ENCODE results near the gene MAN1C1. TPM values are rescaled to one million over a fixed set of nuclear protein-coding genes. Genes with fewer than 3 reads are reported as not detected.
A peak's percentile ranks its signal among the peaks of the same experiment; 100 is the strongest.

Gene MAN1C1
- total RNA-seq, 1 experiment from 2014 or later, result 73.9 TPM

DNA sequence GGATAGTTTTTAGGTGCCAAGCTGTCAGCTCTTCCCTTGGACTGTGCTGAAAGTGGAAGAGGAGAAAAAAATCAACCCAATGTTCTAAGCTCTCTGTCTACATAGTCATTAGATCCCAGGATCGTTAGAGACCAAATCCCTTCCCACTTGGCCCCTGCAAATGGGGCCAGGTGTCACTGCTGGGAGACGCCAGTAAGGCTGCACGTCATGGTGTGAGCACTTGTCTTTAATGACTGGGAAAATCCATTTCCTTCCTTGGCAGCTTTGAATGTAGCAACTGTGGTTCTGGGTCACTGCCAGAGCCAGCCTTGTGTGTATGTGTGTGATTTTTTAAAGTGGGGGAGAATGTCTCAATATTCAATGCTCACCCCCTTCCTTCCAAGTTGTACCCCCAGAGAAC, 59.9 kb downstream of the MAN1C1 start:
- Histone ChIP-seq H3K4me1 (peaks cover 44% of the 10 kb centered on the region), H3K36me3 (peaks cover 7% of the 10 kb centered on the region), H3K27me3 (no peaks in the 10 kb centered on the region), H3K9me3 (replicated peaks) (no peaks in the 10 kb centered on the region), H3K4me3 (no peak overlapping the region), H3K27ac (peak overlapping the region; percentile 90)
- peak; percentile 88 to 95 for DNase-seq

DNA sequence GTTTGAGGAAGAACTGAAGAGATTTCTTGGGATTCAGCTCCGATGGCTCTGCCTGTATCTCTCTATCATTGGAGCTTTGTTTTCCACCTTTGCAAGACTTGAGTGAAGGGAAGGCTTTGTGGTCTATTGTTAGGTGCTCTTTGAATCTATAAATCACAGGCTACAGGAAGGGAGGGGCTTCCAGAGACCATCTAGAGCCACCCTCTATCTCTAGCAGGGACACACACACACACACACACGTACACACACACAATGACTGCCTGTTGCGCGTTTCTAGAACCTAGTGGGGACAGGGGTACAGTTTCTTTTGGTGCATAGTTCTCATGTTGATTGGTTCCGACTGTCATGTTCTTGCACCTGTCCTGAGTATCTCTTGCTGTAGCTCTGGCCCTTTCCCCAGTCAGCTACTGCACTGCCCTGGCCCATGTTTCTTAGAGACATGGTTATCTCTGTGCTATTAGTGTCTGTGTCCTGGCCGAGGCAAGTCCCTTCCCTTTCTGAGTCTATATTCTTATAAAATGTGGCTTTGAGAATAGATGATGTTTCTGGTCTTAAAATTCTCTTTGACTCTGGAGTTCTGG, 60.7 kb downstream of the MAN1C1 start:
- Histone ChIP-seq H3K4me1 (peaks cover 44% of the 10 kb centered on the region), H3K27ac (peak overlapping the region; percentile 90), H3K36me3 (peaks cover 7% of the 10 kb centered on the region), H3K9me3 (replicated peaks) (no peaks in the 10 kb centered on the region), H3K27me3 (no peaks in the 10 kb centered on the region), H3K4me3 (no peak overlapping the region)
- peak; percentile 28 to 66 for DNase-seq

DNA sequence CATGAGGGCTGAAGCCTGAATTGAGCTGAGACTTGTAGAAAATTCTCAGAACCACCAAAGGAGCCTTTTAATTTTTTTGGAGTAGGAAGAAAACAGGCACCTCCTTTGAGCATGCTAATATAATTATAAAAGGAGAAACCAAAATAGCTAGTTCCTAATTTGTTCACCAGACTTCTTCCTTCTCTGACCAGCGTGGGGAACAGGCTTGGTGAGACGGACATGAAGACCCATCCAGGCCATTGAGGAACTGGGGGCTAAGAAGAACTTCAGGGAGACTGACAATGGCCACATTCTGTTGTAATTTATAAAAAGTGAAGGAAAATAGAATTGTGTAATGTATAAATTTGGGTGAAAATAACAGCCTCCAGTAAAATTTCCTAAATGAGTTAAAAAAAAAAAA, 62.6 kb downstream of the MAN1C1 start:
- H3K4me1 ChIP-seq, result peaks cover 54% of the 10 kb centered on the region
- H3K27me3 ChIP-seq, result no peaks in the 10 kb centered on the region
- no peak overlapping the region for H3K4me3 ChIP-seq
- no peak for DNase-seq
- no peak overlapping the region for H3K27ac ChIP-seq
- H3K9me3 ChIP-seq (replicated peaks), result no peaks in the 10 kb centered on the region
- peaks cover 2% of the 10 kb centered on the region for H3K36me3 ChIP-seq

DNA sequence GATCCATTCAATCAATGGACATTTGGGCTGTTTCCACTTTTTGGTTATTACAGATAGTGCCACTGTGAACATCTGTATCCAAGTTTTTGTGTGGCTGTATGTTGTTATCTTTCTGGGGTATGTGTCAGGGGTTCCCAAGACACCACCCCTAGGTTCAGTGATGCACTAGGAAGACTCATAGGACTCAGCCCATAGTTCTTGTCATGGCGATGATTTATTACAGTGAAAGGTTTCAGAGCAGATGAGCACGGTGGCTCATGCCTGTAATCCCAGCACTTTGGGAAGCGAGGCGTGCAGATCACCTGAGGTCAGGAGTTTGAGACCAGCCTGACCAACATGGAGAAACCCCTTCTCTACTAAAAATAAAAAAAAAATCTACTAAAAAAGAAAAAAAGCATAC, 64.1 kb downstream of the MAN1C1 start:
- no peak overlapping the region for H3K27ac ChIP-seq
- H3K4me1 ChIP-seq, result peaks cover 42% of the 10 kb centered on the region
- no peaks in the 10 kb centered on the region for H3K27me3 ChIP-seq
- DNase-seq, result no peak
- peaks cover 2% of the 10 kb centered on the region for H3K36me3 ChIP-seq
- H3K9me3 ChIP-seq (replicated peaks), result no peaks in the 10 kb centered on the region
- no peak overlapping the region for H3K4me3 ChIP-seq

DNA sequence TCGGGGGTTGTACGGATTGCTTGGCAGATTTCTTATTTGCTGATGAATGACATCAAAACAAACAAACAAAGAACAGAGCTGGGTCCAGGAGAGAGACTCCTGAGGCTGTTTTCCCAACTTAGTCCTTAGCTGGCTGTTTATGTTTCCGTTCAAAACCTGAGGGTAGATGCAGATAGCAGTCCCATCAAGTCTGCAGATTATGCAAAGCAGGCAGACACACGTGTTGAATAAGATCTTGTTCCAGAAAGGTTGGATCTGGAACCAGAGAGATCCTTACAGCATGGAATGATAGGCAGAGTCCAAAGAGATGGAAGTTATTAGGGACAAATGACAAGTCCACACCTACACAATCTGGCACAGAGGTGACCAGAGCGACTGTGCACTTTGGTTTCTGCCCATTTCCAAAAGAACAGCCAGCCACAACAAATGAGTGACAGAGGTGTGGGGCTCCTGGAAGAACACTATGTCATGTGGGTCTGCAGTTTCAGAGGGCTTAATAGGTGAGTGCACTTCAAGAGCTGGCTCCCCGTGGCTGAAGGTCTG, 65.5 kb downstream of the MAN1C1 start:
- no peaks in the 10 kb centered on the region for H3K27me3 ChIP-seq

DNA sequence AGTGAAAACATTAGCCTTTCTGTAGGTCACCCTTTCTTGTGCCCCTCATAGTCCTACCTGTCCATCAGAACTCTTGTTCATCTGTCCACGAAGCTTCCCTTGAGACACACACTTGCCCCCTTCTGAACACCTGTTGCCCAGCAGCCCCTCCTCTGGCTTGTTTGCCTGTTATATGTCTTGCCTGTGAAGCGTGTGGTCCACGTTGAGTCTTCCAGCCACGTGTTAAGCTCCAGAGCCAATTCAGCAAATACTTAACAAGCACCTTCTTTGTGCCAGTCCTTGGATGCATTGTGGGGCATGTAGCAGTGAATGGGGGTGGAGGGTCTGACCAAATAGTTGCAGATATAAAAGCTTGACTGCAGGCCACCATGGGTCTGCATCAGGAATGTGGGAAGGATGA, 66.6 kb downstream of the MAN1C1 start:
- Histone ChIP-seq H3K4me3 (no peak overlapping the region), H3K9me3 (replicated peaks) (no peaks in the 10 kb centered on the region), H3K36me3 (peaks cover 11% of the 10 kb centered on the region; the same call in 1 of the 2 replicates), H3K27ac (peak overlapping the region; percentile 49; the same call in 1 of the 2 replicates), H3K4me1 (peaks cover 23% of the 10 kb centered on the region), H3K27me3 (no peaks in the 10 kb centered on the region)
- peak; percentile 69 to 84 for DNase-seq

More for the DNA sequence above, 65.5 kb downstream of the MAN1C1 start:
- H3K9me3 ChIP-seq (replicated peaks), result no peaks in the 10 kb centered on the region
- no peak for DNase-seq
- H3K27ac ChIP-seq, result no peak overlapping the region
- no peak overlapping the region for H3K4me3 ChIP-seq
- H3K4me1 ChIP-seq, result peaks cover 28% of the 10 kb centered on the region
- H3K36me3 ChIP-seq, result peaks cover 11% of the 10 kb centered on the region

DNA sequence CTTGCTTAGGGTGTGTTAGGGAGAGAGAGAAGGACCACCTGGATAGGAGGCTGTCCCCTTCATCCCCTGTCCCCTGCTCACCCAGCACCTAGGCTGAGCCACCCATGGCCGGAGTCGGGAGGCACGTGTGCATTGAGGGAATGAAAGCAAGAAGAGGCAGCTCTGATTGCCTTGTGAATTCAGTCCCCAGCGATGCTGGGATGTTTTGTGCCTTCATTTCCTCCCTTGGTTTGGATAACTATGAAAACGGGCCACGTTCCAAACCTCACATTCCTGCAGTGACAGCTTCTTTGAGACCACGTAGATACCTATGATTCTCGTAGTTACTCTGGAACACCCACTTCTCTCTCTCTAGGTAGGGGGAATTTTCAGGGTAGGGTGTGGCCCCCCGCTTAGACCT, 67.1 kb downstream of the MAN1C1 start:
- H3K4me1 ChIP-seq, result peaks cover 26% of the 10 kb centered on the region
- peak overlapping the region; percentile 49; the same call in 1 of the 2 replicates for H3K27ac ChIP-seq
- H3K27me3 ChIP-seq, result no peaks in the 10 kb centered on the region
- peak; percentile 34 to 50 for DNase-seq
- H3K9me3 ChIP-seq (replicated peaks), result no peaks in the 10 kb centered on the region
- H3K36me3 ChIP-seq, result peaks cover 10% of the 10 kb centered on the region; the same call in 1 of the 2 replicates
- no peak overlapping the region for H3K4me3 ChIP-seq

DNA sequence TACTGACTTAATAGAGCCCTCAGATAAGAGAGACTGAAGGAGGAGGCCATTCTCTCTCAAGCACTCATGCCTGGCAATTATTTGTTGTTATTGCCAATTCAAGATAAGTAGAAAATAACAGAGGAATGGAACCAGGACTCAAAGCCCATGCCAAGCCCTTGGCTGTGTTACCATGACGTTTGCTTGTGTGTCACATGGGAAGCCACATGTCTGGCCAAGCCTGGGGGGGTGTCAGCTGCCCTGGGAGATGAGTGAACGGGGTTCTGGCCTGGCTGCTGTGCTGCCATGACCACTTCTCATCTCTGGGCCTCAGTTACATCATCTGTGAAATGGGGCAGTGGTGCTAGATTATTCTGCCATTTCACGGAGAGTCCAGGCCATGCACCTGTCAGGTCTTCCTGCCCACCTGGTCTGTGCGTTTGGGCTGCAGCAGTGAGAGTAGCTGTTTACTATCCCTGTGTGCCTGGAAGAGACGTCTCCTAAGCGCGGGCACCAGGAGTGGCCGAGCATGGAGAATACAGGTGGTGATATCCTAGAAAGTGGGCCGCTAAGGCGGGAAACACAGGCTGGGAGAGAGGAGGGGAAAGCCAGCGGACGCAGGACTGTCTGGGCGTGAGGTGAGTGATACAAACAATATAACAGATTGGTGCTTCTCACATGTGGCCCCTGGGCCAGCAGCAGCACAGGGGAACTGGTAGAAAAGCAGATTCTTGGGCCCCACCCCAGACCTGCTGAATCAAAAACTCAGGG, 67.8 kb downstream of the MAN1C1 start:
- no peak for DNase-seq
- H3K27me3 ChIP-seq, result no peaks in the 10 kb centered on the region
- no peaks in the 10 kb centered on the region for H3K9me3 ChIP-seq (replicated peaks)
- H3K4me1 ChIP-seq, result peaks cover 26% of the 10 kb centered on the region
- H3K27ac ChIP-seq, result no peak overlapping the region
- peaks cover 8% of the 10 kb centered on the region; the same call in 1 of the 2 replicates for H3K36me3 ChIP-seq
- H3K4me3 ChIP-seq, result no peak overlapping the region

DNA sequence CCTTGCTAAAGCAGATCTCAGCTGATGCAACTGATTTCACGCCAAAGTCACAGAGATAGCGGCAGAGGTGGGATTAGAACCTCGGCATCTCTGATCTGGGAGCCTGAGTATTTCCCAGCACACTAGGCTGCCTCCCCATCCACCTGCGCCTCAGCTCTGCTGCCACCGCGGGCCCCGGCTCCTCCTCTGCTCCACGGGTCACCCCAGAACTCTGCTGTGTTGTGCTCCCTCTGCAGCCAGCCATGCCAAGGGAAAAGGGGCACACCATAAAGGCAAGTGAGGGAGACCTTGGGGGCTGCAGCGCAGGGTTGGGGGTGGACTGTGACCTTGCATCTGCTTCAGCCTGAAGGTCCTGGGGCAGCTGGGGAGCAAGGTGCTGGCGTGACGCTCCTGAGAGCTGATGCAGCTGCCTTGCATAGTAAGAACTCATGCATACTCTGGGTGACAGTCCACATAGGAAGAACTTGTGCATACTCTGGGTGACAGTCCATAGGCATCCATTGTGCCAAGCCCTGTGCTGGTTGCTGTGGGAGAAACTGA, 68.7 kb downstream of the MAN1C1 start:
- no peak for DNase-seq
- Histone ChIP-seq H3K27ac (no peak overlapping the region), H3K4me1 (peaks cover 26% of the 10 kb centered on the region), H3K27me3 (no peaks in the 10 kb centered on the region), H3K9me3 (replicated peaks) (no peaks in the 10 kb centered on the region), H3K4me3 (no peak overlapping the region), H3K36me3 (peaks cover 8% of the 10 kb centered on the region; the same call in 1 of the 2 replicates)

DNA sequence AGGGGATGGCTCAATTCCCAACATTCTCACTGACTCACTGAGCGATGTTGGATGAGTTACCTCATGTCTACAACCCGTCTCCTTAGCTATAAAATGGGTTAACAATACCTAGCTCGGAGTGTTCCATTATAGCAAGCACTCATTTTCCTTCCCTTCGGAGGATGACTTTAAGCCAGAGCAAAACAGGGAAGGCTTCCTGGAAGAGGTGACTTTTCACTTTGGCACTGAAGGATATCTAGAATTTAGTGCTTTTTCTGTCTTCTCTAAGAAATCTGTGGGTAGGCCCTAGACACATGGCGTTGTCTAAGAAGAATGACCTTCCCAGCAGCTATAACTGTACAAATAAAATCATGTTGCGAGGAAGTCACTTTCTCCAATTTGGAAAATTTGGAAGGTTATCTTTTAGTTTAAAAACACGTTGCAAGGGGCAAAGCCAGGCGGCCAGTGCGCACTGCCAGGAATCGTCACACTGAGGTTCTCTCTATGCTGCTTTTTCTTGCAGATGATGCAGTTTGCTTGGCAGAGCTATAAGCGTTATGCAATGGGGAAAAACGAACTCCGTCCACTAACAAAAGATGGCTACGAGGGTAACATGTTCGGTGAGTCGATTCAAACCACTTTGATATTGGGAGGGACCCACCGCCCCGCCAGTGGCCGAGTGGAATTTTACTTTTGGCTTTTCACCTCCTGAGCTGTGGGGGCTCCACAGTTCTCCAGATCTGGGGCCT, 69.5 kb downstream of the MAN1C1 start:
- peaks cover 26% of the 10 kb centered on the region for H3K4me1 ChIP-seq
- no peaks in the 10 kb centered on the region for H3K27me3 ChIP-seq
- no peak for DNase-seq
- H3K4me3 ChIP-seq, result no peak overlapping the region
- no peaks in the 10 kb centered on the region for H3K9me3 ChIP-seq (replicated peaks)
- peaks cover 8% of the 10 kb centered on the region; the same call in 1 of the 2 replicates for H3K36me3 ChIP-seq
- no peak overlapping the region for H3K27ac ChIP-seq

DNA sequence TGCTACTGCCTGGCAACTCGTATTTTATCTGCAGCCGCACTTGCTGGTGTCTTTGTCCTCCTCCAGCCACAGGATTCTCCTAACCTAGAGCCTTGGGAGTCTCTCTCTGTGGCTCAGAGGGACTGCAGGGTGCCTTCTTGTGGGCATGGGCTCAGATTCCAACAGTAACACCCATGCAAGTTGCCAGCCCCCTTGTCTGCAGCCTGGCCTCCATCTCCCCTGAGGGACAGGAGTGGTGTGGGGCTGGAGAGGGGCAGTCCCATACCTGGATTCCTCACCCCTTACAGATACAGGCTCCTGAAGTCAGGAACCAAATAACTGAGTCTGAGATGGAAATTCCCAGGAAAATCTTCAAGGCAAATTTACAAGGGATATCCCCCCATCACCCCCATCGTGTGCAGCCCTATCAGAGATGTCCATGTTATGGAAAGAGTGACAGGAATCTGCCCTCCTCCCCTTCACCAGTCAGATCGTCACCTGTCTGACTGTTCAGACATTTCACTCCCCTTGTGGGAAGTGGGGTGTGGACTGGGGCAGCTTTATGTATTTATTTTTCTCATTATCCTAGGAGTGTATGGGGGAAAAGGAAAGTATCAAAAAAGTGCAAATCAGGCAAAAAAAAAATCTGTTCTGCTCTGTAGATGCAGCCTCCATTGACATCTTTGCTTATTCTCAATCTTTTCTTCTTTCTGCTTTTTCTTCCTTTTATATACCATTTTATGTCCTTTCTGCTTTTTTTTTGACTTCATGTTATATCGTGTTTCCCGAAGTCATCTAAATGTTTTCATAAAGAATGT, 70.8 kb downstream of the MAN1C1 start:
- no peaks in the 10 kb centered on the region for H3K27me3 ChIP-seq
- H3K4me1 ChIP-seq, result peaks cover 24% of the 10 kb centered on the region
- peaks cover 8% of the 10 kb centered on the region; the same call in 1 of the 2 replicates for H3K36me3 ChIP-seq
- H3K9me3 ChIP-seq (replicated peaks), result no peaks in the 10 kb centered on the region
- H3K27ac ChIP-seq, result no peak overlapping the region
- no peak for DNase-seq
- H3K4me3 ChIP-seq, result no peak overlapping the region

DNA sequence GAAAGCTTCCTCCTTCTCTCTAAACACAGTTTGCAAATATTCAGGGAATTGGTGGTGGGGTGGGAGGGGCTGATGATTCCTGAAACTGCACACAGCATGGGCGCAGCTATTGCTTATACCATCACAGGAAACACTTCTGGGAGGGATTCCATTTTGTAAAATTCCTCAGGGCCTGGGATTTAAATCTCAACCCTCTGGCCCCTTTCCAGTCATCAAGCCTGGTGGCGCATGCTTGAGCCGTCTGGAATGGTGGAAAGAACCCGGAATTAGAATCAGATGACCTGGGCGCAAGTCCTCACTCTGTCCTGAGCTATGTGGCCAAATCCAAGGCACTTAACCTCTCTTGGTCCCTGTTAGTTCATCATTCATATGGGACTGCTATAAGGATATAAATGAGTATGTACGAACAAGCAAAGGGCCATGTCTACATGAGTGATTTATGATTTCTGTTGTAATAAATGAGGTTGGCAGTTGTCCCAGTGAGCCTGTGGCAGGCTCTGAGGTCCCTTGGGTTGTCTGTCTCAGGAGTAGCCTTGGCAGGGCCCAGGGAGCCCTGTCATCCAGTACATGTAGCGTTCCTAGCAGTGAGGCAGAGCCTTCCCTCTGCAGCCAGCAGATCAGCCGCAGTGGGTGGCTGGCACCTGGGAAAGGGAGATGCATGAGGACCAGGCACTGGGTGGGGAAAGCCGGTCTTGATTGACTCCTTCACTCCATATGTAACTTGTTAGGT, 72.0 kb downstream of the MAN1C1 start:
- DNase-seq, result no peak
- no peak overlapping the region for H3K27ac ChIP-seq

DNA sequence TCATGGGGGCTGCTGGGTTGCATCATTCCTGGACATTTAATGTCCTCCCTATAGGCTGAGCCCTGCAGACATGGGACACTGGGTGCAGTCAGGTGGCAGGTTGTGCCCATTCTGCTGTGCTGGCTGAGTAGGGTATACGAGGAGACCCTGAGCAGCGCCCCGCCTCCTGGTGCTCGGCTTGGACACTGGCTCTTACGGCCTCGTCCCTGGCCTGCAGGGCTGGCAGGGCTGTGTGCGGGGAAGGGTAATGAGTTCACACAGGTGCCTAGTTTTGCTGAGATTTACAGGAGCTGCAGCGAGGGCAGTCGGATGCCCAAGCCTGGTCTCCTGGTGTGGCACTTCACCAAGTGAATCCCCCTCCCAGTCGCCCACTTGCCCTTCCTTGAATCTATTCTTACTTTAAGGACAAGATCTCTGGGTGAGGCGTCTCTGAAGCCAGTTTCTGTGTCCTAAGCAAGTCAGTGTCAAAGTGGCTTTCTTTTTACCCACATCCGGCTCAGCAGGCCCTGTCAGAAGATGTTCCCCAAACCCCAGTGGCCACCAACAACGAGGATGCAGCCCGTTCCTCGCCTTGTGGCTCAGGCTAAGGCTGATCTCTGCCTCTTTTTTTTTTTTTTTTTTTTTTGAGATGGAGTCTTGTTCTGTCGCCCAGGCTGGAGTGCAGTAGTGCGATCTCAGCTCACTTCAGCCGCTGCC, 73.2 kb downstream of the MAN1C1 start:
- H3K27ac ChIP-seq, result no peak overlapping the region
- no peaks in the 10 kb centered on the region for H3K27me3 ChIP-seq
- H3K4me1 ChIP-seq, result peaks cover 8% of the 10 kb centered on the region; the same call in 1 of the 2 replicates
- H3K36me3 ChIP-seq, result peaks cover 8% of the 10 kb centered on the region; the same call in 1 of the 2 replicates
- H3K9me3 ChIP-seq (replicated peaks), result no peaks in the 10 kb centered on the region
- H3K4me3 ChIP-seq, result no peak overlapping the region
- DNase-seq, result no peak

More for the DNA sequence above, 72.0 kb downstream of the MAN1C1 start:
- no peak overlapping the region for H3K4me3 ChIP-seq
- no peaks in the 10 kb centered on the region for H3K27me3 ChIP-seq
- peaks cover 15% of the 10 kb centered on the region for H3K4me1 ChIP-seq
- H3K9me3 ChIP-seq (replicated peaks), result no peaks in the 10 kb centered on the region
- H3K36me3 ChIP-seq, result peaks cover 8% of the 10 kb centered on the region; the same call in 1 of the 2 replicates

Data from SJCRH30 (cell line).